ENCODE data around the gene ARHGEF17. TPM values are rescaled to one million over a fixed set of nuclear protein-coding genes. Genes with fewer than 3 reads are reported as not detected.

The ARHGEF17 gene
- total RNA-seq, 2 experiments from 2014 or later = 0.07 to 0.41 TPM

- CTCF ChIA-PET = interaction anchor here (0.8 to 4.7 kb wide), 7 partner anchors 9 to 277 kb away, joined by 3 to 28 read pairs (median 6); no protein-coding TSS in a partner anchor
- no peak for DNase-seq
- Mint-ChIP-seq H3K27me3 (no peaks in the 10 kb centered on the region), H3K36me3 (ENCODE audit: low read depth) (peaks cover 2% of the 10 kb centered on the region), H3K4me3 (peak overlapping the region; percentile 32), H3K27ac (no peak overlapping the region), H3K9me3 (no peaks in the 10 kb centered on the region), H3K4me1 (ENCODE audit: low read depth) (peaks cover 66% of the 10 kb centered on the region)
- no peak for TF ChIP-seq CTCF (IDR thresholded peaks at IDR 0.05)
- ATAC-seq = no peak
- POLR2A ChIA-PET = interaction anchor here (1.4 kb wide), 1 partner anchor 13 kb away, joined by 4 read pairs; no protein-coding TSS in a partner anchor
- intact Hi-C loops (cut with micrococcal nuclease) = no loop called here
Observed at GRCh38 chr11:73384125-73384441, 76.0 kb downstream of the ARHGEF17 start.

- CTCF ChIA-PET = interaction anchor here (0.8 to 4.7 kb wide), 10 partner anchors 9 to 277 kb away, joined by 3 to 28 read pairs (median 4); no protein-coding TSS in a partner anchor
- H3K36me3 Mint-ChIP-seq (ENCODE audit: low read depth) = peaks cover 2% of the 10 kb centered on the region
- DNase-seq = no peak
- no peak for TF ChIP-seq CTCF (IDR thresholded peaks at IDR 0.05)
- intact Hi-C loops (cut with micrococcal nuclease) = no loop called here
- POLR2A ChIA-PET = interaction anchor here (0.8 to 1.1 kb wide), 2 partner anchors 13 to 638 kb away, joined by 3 read pairs; no protein-coding TSS in a partner anchor
- ATAC-seq = peak; percentile 3
- H3K27me3 Mint-ChIP-seq = no peaks in the 10 kb centered on the region
- H3K4me1 Mint-ChIP-seq (ENCODE audit: low read depth) = peaks cover 62% of the 10 kb centered on the region
- peak overlapping the region; percentile 72 for H3K27ac Mint-ChIP-seq
- peak overlapping the region; percentile 32 for H3K4me3 Mint-ChIP-seq
- no peaks in the 10 kb centered on the region for H3K9me3 Mint-ChIP-seq
Observed at GRCh38 chr11:73384531-73384871, 76.4 kb downstream of the ARHGEF17 start.

- no peak for TF ChIP-seq CTCF (IDR thresholded peaks at IDR 0.05)
- H3K4me1 Mint-ChIP-seq (ENCODE audit: low read depth) = peaks cover 59% of the 10 kb centered on the region
- POLR2A ChIA-PET = interaction anchor here (0.8 to 1.4 kb wide), 3 partner anchors 14 to 638 kb away, joined by 3 read pairs; no protein-coding TSS in a partner anchor
- no peaks in the 10 kb centered on the region for H3K9me3 Mint-ChIP-seq
- CTCF ChIA-PET = interaction anchor here (0.8 to 4.7 kb wide), 11 partner anchors 8 to 276 kb away, joined by 3 to 28 read pairs (median 4); no protein-coding TSS in a partner anchor
- peaks cover 3% of the 10 kb centered on the region for H3K36me3 Mint-ChIP-seq (ENCODE audit: low read depth)
- ATAC-seq = peak; percentile 84
- H3K27me3 Mint-ChIP-seq = no peaks in the 10 kb centered on the region
- intact Hi-C loops (cut with micrococcal nuclease) = no loop called here
- H3K27ac Mint-ChIP-seq = peak overlapping the region; percentile 72
- peak; percentile 67 for DNase-seq
- peak overlapping the region; percentile 32 for H3K4me3 Mint-ChIP-seq
Observed at GRCh38 chr11:73384872-73385689, 77.0 kb downstream of the ARHGEF17 start.

- peaks cover 57% of the 10 kb centered on the region for H3K4me1 Mint-ChIP-seq (ENCODE audit: low read depth)
- ChIA-PET CTCF (interaction anchor here (1.0 to 1.9 kb wide), 2 partner anchors 11 to 17 kb away, joined by 4 read pairs; no protein-coding TSS in a partner anchor), POLR2A (interaction anchor here (0.7 to 1.4 kb wide), 2 partner anchors 34 to 447 kb away, joined by 3 read pairs; no protein-coding TSS in a partner anchor)
- H3K9me3 Mint-ChIP-seq = no peaks in the 10 kb centered on the region
- no peak overlapping the region for H3K4me3 Mint-ChIP-seq
- DNase-seq (no peak), ATAC-seq (no peak)
- peaks cover 3% of the 10 kb centered on the region for H3K36me3 Mint-ChIP-seq (ENCODE audit: low read depth)
- no peak for TF ChIP-seq CTCF (IDR thresholded peaks at IDR 0.05)
- H3K27ac Mint-ChIP-seq = peak overlapping the region; percentile 72
- intact Hi-C loops (cut with micrococcal nuclease) = no loop called here
- H3K27me3 Mint-ChIP-seq = no peaks in the 10 kb centered on the region
Observed at GRCh38 chr11:73386016-73386415, 77.9 kb downstream of the ARHGEF17 start.

GRCh38 chr11:73386546-73386945 is 78.5 kb downstream of the ARHGEF17 start:
- Mint-ChIP-seq H3K9me3 (no peaks in the 10 kb centered on the region), H3K27me3 (no peaks in the 10 kb centered on the region), H3K4me1 (ENCODE audit: low read depth) (peaks cover 57% of the 10 kb centered on the region), H3K36me3 (ENCODE audit: low read depth) (peaks cover 3% of the 10 kb centered on the region), H3K4me3 (no peak overlapping the region), H3K27ac (peak overlapping the region; percentile 72)
- no peak for ATAC-seq
- intact Hi-C loops (cut with micrococcal nuclease) = no loop called here
- no peak for TF ChIP-seq CTCF (IDR thresholded peaks at IDR 0.05)
- POLR2A ChIA-PET = interaction anchor here (0.8 to 2.2 kb wide), 3 partner anchors 9 to 34 kb away, joined by 3 to 6 read pairs (median 3); no protein-coding TSS in a partner anchor
- CTCF ChIA-PET = interaction anchor here (1.3 to 4.0 kb wide), 2 partner anchors 13 to 35 kb away, joined by 3 to 18 read pairs; no protein-coding TSS in a partner anchor
- DNase-seq = no peak
